Liver (tissue), 3 donors: Measurements from ENCODE around the gene AGER.

Experiments used
- CTCF ChIP-seq: fragments of 150-350 bp; IDR thresholded peaks from 2 replicates; pipeline ENCODE4 v1.5.1; 2017; ENCODE audit warnings: improper control_type of control experiment, low read depth, low read length; ENCODE audit not compliant: missing input control
- HNF4G ChIP-seq: IDR thresholded peaks from 2 replicates; pipeline ENCODE4 v1.6.1; 2016; ENCODE audit warnings: antibody characterized with exemption
- REST ChIP-seq: IDR thresholded peaks from 2 replicates; pipeline ENCODE4 v1.6.1; 2016; ENCODE audit warnings: antibody characterized with exemption, mild to moderate bottlenecking
- TAF1 ChIP-seq: conservative IDR thresholded peaks from 2 replicates; pipeline ENCODE4 v1.6.1; 2016; ENCODE audit warnings: antibody characterized with exemption, mild to moderate bottlenecking
- YY1 ChIP-seq: IDR thresholded peaks from 2 replicates; pipeline ENCODE4 v1.6.1; 2016; ENCODE audit warnings: antibody characterized with exemption, mild to moderate bottlenecking
- ZBTB33 ChIP-seq: IDR thresholded peaks from 2 replicates; pipeline ENCODE4 v1.6.1; 2016; ENCODE audit warnings: antibody characterized with exemption
- donor health status: healthy.
- donor health status: healthy.

GRCh38 chr6:32149932-32150870 is 33.9 kb downstream of the AGER start:
- TF ChIP-seq CTCF (no peak), YY1 (no peak), TAF1 (no peak), REST (no peak), HNF4G (no peak), ZBTB33 (no peak)
